Subcutaneous abdominal adipose tissue (tissue), 5 donors: ENCODE measurements around the gene DAAM1.

Experiments
- H3K27ac ChIP-seq: one replicate; pipeline ENCODE4 v1.7.0; 2013; ENCODE audit warnings: low read depth, mild to moderate bottlenecking, inconsistent platforms, low read length, moderate library complexity
- H3K27me3 ChIP-seq, 5 donors: one replicate each; pipeline ENCODE4 v1.7.0; 2013; ENCODE audit warnings: low read length in 5 of 5, inconsistent platforms in 1 of 5; ENCODE audit not compliant: control insufficient read depth in 5 of 5, insufficient read depth in 4 of 5
- H3K36me3 ChIP-seq, 5 donors: one replicate each; pipeline ENCODE4 v1.7.0; 2013; ENCODE audit warnings: low read length in 5 of 5; ENCODE audit not compliant: control insufficient read depth in 5 of 5, insufficient read depth in 5 of 5
- H3K4me1 ChIP-seq, 5 donors: one replicate each; pipeline ENCODE4 v1.7.0; 2013; ENCODE audit warnings: low read length in 5 of 5, mild to moderate bottlenecking in 3 of 5, moderate library complexity in 1 of 5; ENCODE audit not compliant: control insufficient read depth in 5 of 5, insufficient read depth in 5 of 5
- H3K4me3 ChIP-seq, 5 donors: one replicate each; pipeline ENCODE4 v1.7.0; 2013; ENCODE audit warnings: low read length in 5 of 5, low read depth in 1 of 5
- H3K9ac ChIP-seq, 5 donors: one replicate each; pipeline ENCODE4 v1.7.0; 2013; ENCODE audit warnings: low read length in 5 of 5, mild to moderate bottlenecking in 4 of 5, moderate library complexity in 3 of 5
- H3K9me3 ChIP-seq, 5 donors: one replicate each; pipeline ENCODE4 v1.7.0; 2013; ENCODE audit warnings: low read length in 5 of 5; ENCODE audit not compliant: control insufficient read depth in 5 of 5
- donor health status: healthy.
- donor health status: healthy.
- donor health status: healthy.
- donor health status: healthy.
- donor health status: healthy.

Gene DAAM1

DNA sequence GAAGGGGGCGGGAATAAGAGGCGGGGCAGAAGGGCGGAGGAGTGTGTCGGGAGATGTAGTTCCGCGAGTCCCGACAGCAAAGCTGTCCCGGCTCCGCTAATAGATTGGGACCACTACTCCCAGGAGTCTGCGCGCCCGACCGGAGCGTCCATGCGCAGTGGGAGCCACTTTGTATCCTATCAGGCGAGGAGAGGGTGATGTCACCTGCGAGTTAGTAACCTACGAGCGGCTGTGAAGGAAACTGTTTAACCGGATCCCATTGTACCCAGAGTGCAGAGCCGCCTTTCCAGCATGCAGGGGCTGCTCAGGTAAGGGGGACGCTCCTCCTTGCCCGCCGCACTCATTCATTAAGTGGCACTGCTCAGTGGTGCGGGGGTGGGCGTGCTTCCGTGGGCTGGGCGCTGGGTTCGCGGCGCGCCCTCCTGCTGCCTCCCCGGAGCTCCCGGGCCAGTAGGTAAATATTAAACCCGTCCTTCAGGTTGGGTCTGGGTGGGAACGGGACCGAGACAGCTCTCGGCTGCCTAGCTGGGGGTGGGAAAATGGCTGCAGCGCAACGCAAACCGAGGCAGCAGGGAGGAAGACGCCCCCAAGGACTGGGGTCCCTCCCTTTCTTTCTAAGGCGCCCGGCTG, at the start of gene DAAM1:
DAAM1 (plus strand) TSS at position 207 of the 630 bp plus-strand sequence. CDS start 74,811 bp downstream, outside the sequence.
- no peaks in the 10 kb centered on the region for H3K9me3 ChIP-seq
- H3K27me3 ChIP-seq = no peaks in the 10 kb centered on the region
- H3K9ac ChIP-seq = peak within 1 kb of the TSS; percentile 76 to 92 (median 88)
- H3K4me3 ChIP-seq = peak within 1 kb of the TSS; percentile 91 to 98 (median 93)
- no peaks in the 10 kb centered on the region for H3K36me3 ChIP-seq
- peak within 1 kb of the TSS; percentile 89 for H3K27ac ChIP-seq
- H3K4me1 ChIP-seq = peaks cover 7 to 46% (median 39%) of the 10 kb centered on the region in 5 donors

DNA sequence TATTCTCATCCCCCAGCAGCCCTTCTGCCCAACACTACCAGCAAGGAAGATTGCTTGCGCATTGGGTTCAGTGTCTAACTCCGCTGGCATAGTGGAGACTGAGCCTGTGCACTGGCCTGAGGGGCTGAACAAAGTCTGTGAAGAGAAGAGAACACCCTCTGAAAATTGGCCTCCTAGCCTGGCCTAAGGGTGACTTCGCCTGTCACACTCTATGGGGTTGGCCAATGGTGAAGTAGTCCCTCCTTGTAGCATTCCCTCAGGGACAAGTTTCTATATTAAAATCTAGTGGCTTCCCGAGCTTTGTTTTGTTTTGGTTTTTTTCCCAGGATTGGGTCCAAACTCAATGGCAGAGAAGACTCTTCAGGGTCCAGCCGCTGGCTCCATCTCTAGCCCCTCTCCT, 49.1 kb upstream of the DAAM1 start:
- H3K4me3 ChIP-seq = no peak overlapping the region
- no peaks in the 10 kb centered on the region for H3K4me1 ChIP-seq
- H3K9me3 ChIP-seq = no peaks in the 10 kb centered on the region
- no peaks in the 10 kb centered on the region for H3K27me3 ChIP-seq
- no peaks in the 10 kb centered on the region for H3K36me3 ChIP-seq
- H3K27ac ChIP-seq = no peak overlapping the region
- H3K9ac ChIP-seq = no peak overlapping the region

DNA sequence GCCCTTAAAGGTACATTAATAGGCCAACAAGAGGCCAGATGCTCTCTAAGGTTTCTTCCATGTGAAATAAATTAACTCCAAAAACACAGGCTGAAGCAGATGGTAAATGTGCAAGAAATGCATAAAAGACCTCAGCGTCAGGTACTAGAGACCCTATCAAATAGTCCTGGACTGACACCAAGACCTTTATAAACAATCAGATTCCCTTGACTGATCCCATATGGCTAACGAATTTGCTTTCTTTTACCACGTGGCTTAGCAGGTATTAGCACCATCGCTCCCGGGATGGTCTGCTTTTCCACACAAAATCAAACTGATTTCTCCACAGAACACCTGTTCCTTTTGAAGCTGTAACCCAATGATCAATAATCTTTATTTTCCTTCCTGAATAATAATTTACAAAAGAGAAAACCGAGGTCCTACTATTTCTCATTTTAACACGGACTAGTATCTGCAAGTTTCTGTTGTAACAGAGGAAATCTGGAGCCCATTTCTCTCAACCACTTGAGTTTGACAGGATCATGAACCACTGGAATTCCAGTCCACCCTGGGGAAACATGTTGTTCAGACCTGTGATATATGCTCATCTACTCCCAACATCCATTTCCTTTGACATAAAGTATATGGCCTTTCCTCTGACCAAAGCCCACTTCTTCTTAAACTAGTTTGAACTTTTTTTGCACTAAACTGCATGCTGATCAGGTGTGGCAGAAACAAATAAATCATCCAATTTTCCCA, 48.2 kb upstream of the DAAM1 start:
- Histone ChIP-seq H3K27me3 (no peaks in the 10 kb centered on the region), H3K4me1 (no peaks in the 10 kb centered on the region), H3K9me3 (no peaks in the 10 kb centered on the region), H3K27ac (no peak overlapping the region), H3K36me3 (no peaks in the 10 kb centered on the region), H3K9ac (no peak overlapping the region), H3K4me3 (no peak overlapping the region)

DNA sequence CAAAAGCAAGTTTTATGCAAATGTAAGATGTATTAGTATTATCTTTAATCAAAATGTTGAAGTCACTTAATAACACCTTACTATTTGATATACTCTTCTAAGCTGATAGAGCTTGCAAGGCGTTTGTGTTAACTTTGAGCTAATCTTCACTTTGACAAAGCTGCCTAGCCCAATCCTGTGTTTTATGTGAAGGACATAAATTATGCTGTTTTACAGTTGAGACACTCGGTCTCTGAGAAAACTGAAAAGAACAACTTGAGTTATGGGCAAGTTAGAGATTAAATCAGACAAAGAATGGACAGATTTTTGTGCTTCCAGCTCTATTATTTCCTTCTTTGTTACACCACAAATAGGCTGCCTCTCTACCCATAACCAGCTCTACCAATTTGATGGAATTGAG, 42.0 kb upstream of the DAAM1 start:
- no peak overlapping the region for H3K9ac ChIP-seq
- H3K36me3 ChIP-seq = no peaks in the 10 kb centered on the region
- peaks cover 0 to 2% (median 0%) of the 10 kb centered on the region in 5 donors for H3K4me1 ChIP-seq
- no peak overlapping the region for H3K4me3 ChIP-seq
- H3K27ac ChIP-seq = no peak overlapping the region
- no peaks in the 10 kb centered on the region for H3K9me3 ChIP-seq
- no peaks in the 10 kb centered on the region for H3K27me3 ChIP-seq

DNA sequence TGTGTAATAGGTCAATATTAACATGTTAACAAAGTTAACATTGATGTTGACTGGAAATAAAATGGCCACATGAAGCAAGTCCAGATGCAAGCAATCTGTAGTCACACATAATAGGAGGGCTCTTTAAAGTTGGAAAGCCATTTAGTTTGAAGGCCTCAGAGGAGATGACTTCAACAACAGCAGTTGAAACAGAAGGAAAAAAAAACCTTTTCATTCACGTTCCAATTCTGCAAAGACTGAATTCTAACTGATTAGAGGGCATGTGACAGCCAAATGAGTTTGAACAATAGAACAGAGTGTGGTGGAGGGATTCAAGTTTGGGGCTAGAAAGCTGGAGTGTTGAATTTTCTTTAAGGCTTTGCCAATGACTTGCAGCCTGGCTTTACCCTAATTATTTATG, 41.5 kb upstream of the DAAM1 start:
- no peak overlapping the region for H3K27ac ChIP-seq
- H3K9me3 ChIP-seq = no peaks in the 10 kb centered on the region
- no peak overlapping the region for H3K9ac ChIP-seq
- peaks cover 0 to 3% (median 0%) of the 10 kb centered on the region in 5 donors for H3K4me1 ChIP-seq
- H3K4me3 ChIP-seq = no peak overlapping the region
- no peaks in the 10 kb centered on the region for H3K36me3 ChIP-seq
- no peaks in the 10 kb centered on the region for H3K27me3 ChIP-seq

DNA sequence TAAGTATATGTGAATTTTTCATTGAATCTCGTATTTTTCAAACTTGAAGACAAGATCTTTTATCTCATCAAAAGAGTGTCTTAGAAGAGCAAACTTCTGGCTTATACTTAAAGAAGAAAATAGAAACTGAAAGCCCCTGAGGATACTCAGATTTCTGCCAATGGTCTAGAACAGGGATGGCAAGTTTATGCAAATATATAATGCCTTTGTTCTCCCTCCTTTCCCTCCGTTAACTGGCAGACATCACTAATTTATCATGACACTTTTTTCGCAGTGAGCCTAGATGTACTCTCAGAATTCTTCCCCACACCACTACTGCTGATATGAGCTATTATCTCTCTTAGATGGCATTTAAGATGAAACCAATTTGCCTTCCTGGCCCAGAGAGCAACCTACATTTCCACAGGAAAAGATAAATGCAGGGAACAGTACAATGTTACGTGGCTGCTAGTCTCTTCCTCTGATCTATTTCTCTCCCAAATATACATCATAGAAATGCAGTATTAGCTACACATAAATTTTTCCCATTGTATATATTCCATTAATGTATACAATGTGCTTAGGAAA, 40.0 kb upstream of the DAAM1 start:
- Histone ChIP-seq H3K4me1 (peaks cover 0 to 3% (median 0%) of the 10 kb centered on the region in 5 donors), H3K9me3 (no peaks in the 10 kb centered on the region), H3K27ac (no peak overlapping the region), H3K9ac (no peak overlapping the region), H3K27me3 (no peaks in the 10 kb centered on the region), H3K36me3 (no peaks in the 10 kb centered on the region), H3K4me3 (no peak overlapping the region)

DNA sequence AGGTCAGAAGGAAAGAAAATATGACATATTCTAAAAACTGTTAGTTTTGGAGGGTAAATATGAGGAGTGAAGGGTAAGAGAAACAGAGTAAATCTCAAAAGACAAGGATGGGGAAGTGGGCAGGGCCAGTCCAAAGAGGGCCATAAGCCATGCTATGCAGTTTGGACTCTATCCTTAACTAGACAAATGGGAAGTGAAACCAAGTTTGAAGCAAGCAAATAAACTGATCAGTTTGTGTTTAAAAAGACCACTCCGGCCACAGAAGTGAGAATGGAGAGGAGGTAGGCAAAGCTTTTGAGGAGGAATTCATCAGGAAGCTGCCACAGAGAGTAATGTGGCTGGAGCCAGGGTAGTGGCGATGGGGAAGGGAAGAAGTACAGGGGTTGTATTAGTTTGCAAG, 37.5 kb upstream of the DAAM1 start:
- Histone ChIP-seq H3K4me3 (no peak overlapping the region), H3K4me1 (peaks cover 0 to 4% (median 0%) of the 10 kb centered on the region in 5 donors), H3K9ac (no peak overlapping the region), H3K9me3 (no peaks in the 10 kb centered on the region), H3K27ac (no peak overlapping the region), H3K36me3 (no peaks in the 10 kb centered on the region), H3K27me3 (no peaks in the 10 kb centered on the region)

DNA sequence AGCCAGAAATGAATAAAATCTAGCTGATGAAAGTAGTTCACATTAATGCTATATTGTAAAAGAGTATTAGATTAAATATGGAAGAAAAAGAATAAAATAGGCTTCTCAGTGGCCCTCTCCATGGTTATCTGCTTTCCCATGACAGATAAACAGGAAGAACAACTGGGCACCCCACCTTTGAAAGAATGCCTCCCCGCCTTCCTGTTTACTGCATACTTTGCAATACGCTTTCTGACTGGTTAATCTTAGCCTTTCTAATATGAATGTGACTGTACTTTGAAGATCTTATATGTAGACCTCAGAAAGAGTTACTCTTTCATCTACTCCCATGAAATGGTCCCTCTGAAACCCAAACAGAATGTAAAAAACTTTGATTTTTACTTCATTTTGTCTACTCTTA, 34.1 kb upstream of the DAAM1 start:
- H3K4me3 ChIP-seq = no peak overlapping the region
- H3K9ac ChIP-seq = no peak overlapping the region
- H3K9me3 ChIP-seq = no peaks in the 10 kb centered on the region
- H3K27me3 ChIP-seq = no peaks in the 10 kb centered on the region
- H3K4me1 ChIP-seq = peaks cover 0 to 4% (median 0%) of the 10 kb centered on the region in 5 donors
- H3K36me3 ChIP-seq = no peaks in the 10 kb centered on the region
- H3K27ac ChIP-seq = no peak overlapping the region

DNA sequence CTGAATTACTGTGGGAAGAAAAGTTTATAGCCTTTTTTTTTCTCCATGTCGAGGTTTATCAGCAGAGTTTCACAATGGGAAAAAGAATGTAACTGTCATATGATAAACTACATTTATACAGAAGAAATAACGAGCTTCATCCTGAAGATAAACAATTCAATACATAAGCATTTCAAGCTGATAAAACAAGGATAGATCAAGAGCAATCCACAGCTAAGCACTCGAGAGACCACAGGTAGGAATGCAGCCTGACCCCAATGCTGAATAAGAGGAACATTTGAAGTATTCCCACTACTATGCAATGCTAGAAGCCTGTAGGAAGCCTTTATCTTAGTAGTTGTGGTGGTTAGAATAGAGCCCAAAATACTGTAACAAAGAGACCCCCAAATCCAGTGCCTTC, 32.6 kb upstream of the DAAM1 start:
- peaks cover 0 to 4% (median 0%) of the 10 kb centered on the region in 5 donors for H3K4me1 ChIP-seq
- H3K27ac ChIP-seq = no peak overlapping the region
- no peak overlapping the region for H3K4me3 ChIP-seq
- no peaks in the 10 kb centered on the region for H3K36me3 ChIP-seq
- no peaks in the 10 kb centered on the region for H3K9me3 ChIP-seq
- H3K9ac ChIP-seq = no peak overlapping the region
- H3K27me3 ChIP-seq = no peaks in the 10 kb centered on the region

DNA sequence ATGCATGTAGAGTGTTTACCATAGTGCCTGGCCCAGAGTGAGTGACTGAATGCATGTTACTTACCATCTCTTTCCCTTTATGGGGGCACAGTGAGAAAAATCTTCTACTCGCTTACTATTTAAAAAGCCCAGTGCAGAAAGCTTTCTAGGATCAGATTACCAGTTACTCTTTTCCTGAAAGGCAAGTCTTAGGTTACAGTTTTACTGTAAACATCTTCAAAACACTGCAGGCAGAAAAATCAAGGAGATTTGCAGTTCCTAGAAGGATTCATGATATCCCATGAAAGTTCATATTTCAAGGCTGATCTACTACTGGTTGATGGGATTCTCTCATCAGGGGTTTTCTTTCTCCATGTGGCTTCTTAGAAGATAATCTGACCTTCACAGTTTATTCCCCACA, 29.3 kb upstream of the DAAM1 start:
- Histone ChIP-seq H3K9me3 (no peaks in the 10 kb centered on the region), H3K4me1 (peaks cover 0 to 9% (median 7%) of the 10 kb centered on the region in 5 donors), H3K36me3 (no peaks in the 10 kb centered on the region), H3K4me3 (no peak overlapping the region), H3K27me3 (no peaks in the 10 kb centered on the region), H3K9ac (no peak overlapping the region), H3K27ac (no peak overlapping the region)
